Ovary (tissue), 3 donors: ENCODE measurements around the gene KCND3.

Experiments
- CTCF ChIP-seq, 3 donors: fragments of 450-650 bp in 2 of 3; fragments of 200-600 bp in 1 of 3; IDR thresholded peaks; one replicate each; pipeline versions ENCODE4 v1.5.1 to v1.8.0; 2016 to 2022; ENCODE audit warnings: antibody characterized with exemption in 3 of 3, mild to moderate bottlenecking in 1 of 3
- EP300 ChIP-seq: sonication (generic); formaldehyde crosslinking; IDR thresholded peaks from one replicate; pipeline ENCODE4 v1.6.1; 2017; ENCODE audit warnings: antibody characterized with exemption
- POLR2A ChIP-seq: fragments of 450-650 bp; IDR thresholded peaks from one replicate; pipeline ENCODE4 v1.6.1; 2017; ENCODE audit warnings: antibody characterized with exemption, mild to moderate bottlenecking, moderate library complexity
- donor health status: DM: no; HTN: no; CAD: no.

GRCh38 chr1:111784273-111784901 lies 205.1 kb downstream of the KCND3 start:
- TF ChIP-seq POLR2A, result no peak
- no peak for TF ChIP-seq CTCF (IDR thresholded peaks at IDR 0.05)
- TF ChIP-seq EP300, result no peak
